ENCODE results near the gene TMPRSS13.

Gene TMPRSS13

GRCh38 chr11:117923275-117923674 lies 5.9 kb downstream of the TMPRSS13 start:
- TF ChIP-seq TARDBP (IDR thresholded peaks at IDR 0.05) (no peak), ARNT (IDR thresholded peaks at IDR 0.05) (no peak), FOXA1 (IDR thresholded peaks at IDR 0.05) (no peak), BHLHE40 (IDR thresholded peaks at IDR 0.05; ENCODE audit: borderline replicate concordance) (no peak), HDGF (IDR thresholded peaks at IDR 0.05; ENCODE audit: borderline replicate concordance) (no peak), LEF1 (IDR thresholded peaks at IDR 0.05; ENCODE audit: borderline replicate concordance) (no peak), L3MBTL2 (conservative IDR thresholded peaks at IDR 0.05) (no peak), PKNOX1 (IDR thresholded peaks at IDR 0.05) (no peak), NFRKB (IDR thresholded peaks at IDR 0.05) (no peak), SUZ12 (IDR thresholded peaks at IDR 0.05) (no peak), ELF4 (IDR thresholded peaks at IDR 0.05) (no peak), ZNF384 (IDR thresholded peaks at IDR 0.05) (no peak), FOXM1 (IDR thresholded peaks at IDR 0.05; ENCODE audit: borderline replicate concordance) (no peak), SP1 (IDR thresholded peaks at IDR 0.05) (no peak), CTBP1 (IDR thresholded peaks at IDR 0.05; ENCODE audit: borderline replicate concordance) (no peak), FOXK2 (IDR thresholded peaks at IDR 0.05) (no peak)
- POLR2A ChIA-PET: interaction anchor here (1.7 kb wide), 1 partner anchor 16 kb away, joined by 6 read pairs; no protein-coding TSS in a partner anchor
- CTCF ChIA-PET: interaction anchor here (0.8 to 1.9 kb wide), 2 partner anchors 9 to 24 kb away, joined by 4 to 8 read pairs; no protein-coding TSS in a partner anchor
- no peak for DNase-seq (ENCODE audit: extremely low spot score)

GRCh38 chr11:117921893-117922292 lies 7.3 kb downstream of the TMPRSS13 start:
- POLR2A ChIA-PET: no interaction called here

GRCh38 chr11:117921456-117921855 lies 7.7 kb downstream of the TMPRSS13 start:
- no peak for DNase-seq (ENCODE audit: extremely low spot score)
- TF ChIP-seq LEF1 (IDR thresholded peaks at IDR 0.05; ENCODE audit: borderline replicate concordance) (no peak), ARNT (IDR thresholded peaks at IDR 0.05) (no peak)
- POLR2A ChIA-PET: interaction anchor here (1.2 kb wide), 1 partner anchor 44 kb away, joined by 3 read pairs; no protein-coding TSS in a partner anchor
- CTCF ChIA-PET: no interaction called here

More at GRCh38 chr11:117921893-117922292, 7.3 kb downstream of the TMPRSS13 start:
- no peak for DNase-seq (ENCODE audit: extremely low spot score)
- CTCF ChIA-PET: no interaction called here
- TF ChIP-seq FOXK2 (IDR thresholded peaks at IDR 0.05) (no peak), TARDBP (IDR thresholded peaks at IDR 0.05) (no peak), NFRKB (IDR thresholded peaks at IDR 0.05) (no peak), BHLHE40 (IDR thresholded peaks at IDR 0.05; ENCODE audit: borderline replicate concordance) (no peak), ELF4 (IDR thresholded peaks at IDR 0.05) (no peak), LEF1 (IDR thresholded peaks at IDR 0.05; ENCODE audit: borderline replicate concordance) (no peak), ZNF384 (IDR thresholded peaks at IDR 0.05) (no peak), HDGF (IDR thresholded peaks at IDR 0.05; ENCODE audit: borderline replicate concordance) (no peak), PKNOX1 (IDR thresholded peaks at IDR 0.05) (no peak), CTBP1 (IDR thresholded peaks at IDR 0.05; ENCODE audit: borderline replicate concordance) (no peak), SUZ12 (IDR thresholded peaks at IDR 0.05) (no peak), FOXM1 (IDR thresholded peaks at IDR 0.05; ENCODE audit: borderline replicate concordance) (no peak), ARNT (IDR thresholded peaks at IDR 0.05) (no peak), L3MBTL2 (conservative IDR thresholded peaks at IDR 0.05) (no peak), SP1 (IDR thresholded peaks at IDR 0.05) (no peak), FOXA1 (IDR thresholded peaks at IDR 0.05) (no peak)

GRCh38 chr11:117919781-117920221 lies 9.4 kb downstream of the TMPRSS13 start:
- DNase-seq (ENCODE audit: extremely low spot score): no peak
- ChIA-PET CTCF (interaction anchor here (0.7 to 1.0 kb wide), 2 partner anchors 27 to 102 kb away, joined by 3 read pairs; no protein-coding TSS in a partner anchor), POLR2A (no interaction called here)
- TF ChIP-seq TARDBP (IDR thresholded peaks at IDR 0.05) (no peak), SUZ12 (IDR thresholded peaks at IDR 0.05) (no peak), ARNT (IDR thresholded peaks at IDR 0.05) (no peak), FOXM1 (IDR thresholded peaks at IDR 0.05; ENCODE audit: borderline replicate concordance) (no peak), LEF1 (IDR thresholded peaks at IDR 0.05; ENCODE audit: borderline replicate concordance) (no peak), PKNOX1 (IDR thresholded peaks at IDR 0.05) (no peak)

GRCh38 chr11:117919341-117919740 lies 9.9 kb downstream of the TMPRSS13 start:
- TF ChIP-seq ZNF384 (IDR thresholded peaks at IDR 0.05) (no peak), BHLHE40 (IDR thresholded peaks at IDR 0.05; ENCODE audit: borderline replicate concordance) (no peak), SP1 (IDR thresholded peaks at IDR 0.05) (no peak), FOXM1 (IDR thresholded peaks at IDR 0.05; ENCODE audit: borderline replicate concordance) (no peak), TARDBP (IDR thresholded peaks at IDR 0.05) (no peak), PKNOX1 (IDR thresholded peaks at IDR 0.05) (no peak), HDGF (IDR thresholded peaks at IDR 0.05; ENCODE audit: borderline replicate concordance) (no peak), ELF4 (IDR thresholded peaks at IDR 0.05) (no peak), FOXK2 (IDR thresholded peaks at IDR 0.05) (no peak), ARNT (IDR thresholded peaks at IDR 0.05) (no peak), FOXA1 (IDR thresholded peaks at IDR 0.05) (no peak), L3MBTL2 (conservative IDR thresholded peaks at IDR 0.05) (no peak), SUZ12 (IDR thresholded peaks at IDR 0.05) (no peak), CTBP1 (IDR thresholded peaks at IDR 0.05; ENCODE audit: borderline replicate concordance) (no peak), LEF1 (IDR thresholded peaks at IDR 0.05; ENCODE audit: borderline replicate concordance) (no peak)
- ChIA-PET POLR2A (no interaction called here), CTCF (interaction anchor here (0.7 to 1.0 kb wide), 2 partner anchors 27 to 102 kb away, joined by 3 read pairs; no protein-coding TSS in a partner anchor)
- no peak for DNase-seq (ENCODE audit: extremely low spot score)

All from HEK293T (cell line).